GM12801 (cell line): ENCODE data around the gene PXYLP1.

ENCODE experiments used
- TF ChIP-seq, protein P1 (sequence below): IDR thresholded peaks from one replicate; pipeline ENCODE4 v1.5.1; 2011; ENCODE audit warnings: control low read depth; ENCODE audit not compliant: insufficient read length; ENCODE audit errors: extremely low read depth

The PXYLP1 gene

DNA sequence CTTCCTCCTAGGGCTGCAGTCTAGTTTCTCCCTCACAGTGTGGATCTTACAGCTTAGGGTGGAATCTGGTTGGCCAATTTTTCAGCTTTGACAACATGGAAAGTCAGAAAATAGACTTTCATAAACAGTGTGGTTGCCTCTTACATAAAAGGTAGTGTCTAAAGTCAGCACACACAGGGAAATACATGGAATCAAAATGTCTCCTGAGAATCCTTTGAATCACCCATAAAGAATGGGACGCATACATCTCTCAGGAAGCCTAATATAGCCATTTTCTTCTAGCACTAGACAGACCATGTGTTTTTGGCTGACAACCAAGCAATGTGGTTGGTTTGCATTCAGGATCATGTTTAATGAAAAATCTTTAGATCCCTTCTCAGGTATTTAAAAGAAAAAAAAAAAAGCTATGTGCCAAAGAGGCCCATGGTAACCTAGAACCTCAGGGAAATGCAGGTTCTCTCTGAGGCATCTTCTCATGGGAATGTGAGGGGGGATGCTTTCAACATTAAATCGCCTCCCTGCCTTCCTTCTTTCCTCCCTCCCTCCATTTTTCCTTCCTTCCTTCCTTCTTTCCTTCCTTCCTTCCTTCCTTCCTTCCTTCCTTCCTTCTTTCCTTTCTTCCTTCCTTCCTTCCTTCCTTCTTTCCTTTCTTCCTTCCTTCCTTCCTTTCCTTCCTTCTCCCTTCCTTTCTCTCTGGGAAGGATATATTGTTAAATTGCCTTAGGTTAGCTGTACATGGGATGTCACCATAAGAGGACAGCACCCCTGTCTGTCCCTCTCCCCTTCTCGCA is 102.4 kb downstream of the PXYLP1 start:
- TF ChIP-seq, protein P1, sequence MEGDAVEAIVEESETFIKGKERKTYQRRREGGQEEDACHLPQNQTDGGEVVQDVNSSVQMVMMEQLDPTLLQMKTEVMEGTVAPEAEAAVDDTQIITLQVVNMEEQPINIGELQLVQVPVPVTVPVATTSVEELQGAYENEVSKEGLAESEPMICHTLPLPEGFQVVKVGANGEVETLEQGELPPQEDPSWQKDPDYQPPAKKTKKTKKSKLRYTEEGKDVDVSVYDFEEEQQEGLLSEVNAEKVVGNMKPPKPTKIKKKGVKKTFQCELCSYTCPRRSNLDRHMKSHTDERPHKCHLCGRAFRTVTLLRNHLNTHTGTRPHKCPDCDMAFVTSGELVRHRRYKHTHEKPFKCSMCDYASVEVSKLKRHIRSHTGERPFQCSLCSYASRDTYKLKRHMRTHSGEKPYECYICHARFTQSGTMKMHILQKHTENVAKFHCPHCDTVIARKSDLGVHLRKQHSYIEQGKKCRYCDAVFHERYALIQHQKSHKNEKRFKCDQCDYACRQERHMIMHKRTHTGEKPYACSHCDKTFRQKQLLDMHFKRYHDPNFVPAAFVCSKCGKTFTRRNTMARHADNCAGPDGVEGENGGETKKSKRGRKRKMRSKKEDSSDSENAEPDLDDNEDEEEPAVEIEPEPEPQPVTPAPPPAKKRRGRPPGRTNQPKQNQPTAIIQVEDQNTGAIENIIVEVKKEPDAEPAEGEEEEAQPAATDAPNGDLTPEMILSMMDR, result no peak

DNA sequence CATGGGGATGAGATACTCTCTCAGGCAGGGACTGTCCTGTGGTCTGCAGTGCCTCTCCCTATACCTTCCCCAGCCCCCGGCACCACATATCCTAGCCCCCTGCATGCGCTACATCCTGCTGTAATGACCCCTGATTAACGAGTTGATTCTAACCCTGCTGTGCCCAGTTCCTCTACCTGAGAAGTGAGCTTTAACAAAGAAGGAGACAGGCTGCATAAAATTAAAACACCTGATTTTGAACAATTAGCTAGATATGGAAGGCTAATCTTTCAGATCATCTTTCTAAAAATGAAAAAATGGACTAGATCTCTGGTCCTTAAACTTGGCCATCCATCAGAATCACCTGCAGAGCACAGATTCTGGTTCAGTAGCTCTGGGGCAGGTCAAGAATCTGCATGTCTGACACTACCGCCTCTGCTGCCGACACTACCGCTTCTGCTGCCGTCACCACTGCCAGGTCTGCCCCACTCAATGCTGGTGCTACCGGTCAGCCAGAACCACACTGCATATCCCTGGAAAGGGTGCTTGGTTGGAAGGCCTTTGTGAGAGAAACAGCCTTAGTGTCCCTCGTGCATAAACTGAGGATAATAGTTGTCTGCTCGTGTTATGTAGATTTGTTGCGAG is 103.1 kb downstream of the PXYLP1 start:
- TF ChIP-seq, protein P1, result no peak

DNA sequence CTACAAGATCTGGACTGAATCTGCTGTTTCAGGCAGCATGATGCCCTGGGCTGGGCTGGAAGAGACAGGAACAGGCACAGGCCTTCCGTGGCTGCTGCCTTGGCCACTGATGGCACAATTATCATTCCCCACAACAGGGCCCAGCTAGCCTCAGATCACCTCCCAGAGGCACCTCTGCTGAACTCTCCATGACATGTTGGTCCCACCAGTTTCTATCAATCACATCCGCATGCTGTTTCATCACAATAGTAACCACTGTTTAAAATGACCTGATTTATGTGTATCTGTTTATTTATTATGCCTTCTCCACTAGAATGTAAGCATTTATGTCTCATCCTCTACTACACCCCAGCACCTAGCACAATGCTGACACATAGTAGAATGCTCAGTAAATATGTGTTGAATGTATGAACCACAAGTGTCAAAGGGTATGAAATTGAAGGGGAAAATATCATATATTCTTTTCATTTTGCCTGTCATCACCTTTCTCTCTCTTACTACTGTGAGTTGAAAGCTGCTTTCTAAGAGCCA is 104.0 kb downstream of the PXYLP1 start:
- TF ChIP-seq, protein P1, result no peak

DNA sequence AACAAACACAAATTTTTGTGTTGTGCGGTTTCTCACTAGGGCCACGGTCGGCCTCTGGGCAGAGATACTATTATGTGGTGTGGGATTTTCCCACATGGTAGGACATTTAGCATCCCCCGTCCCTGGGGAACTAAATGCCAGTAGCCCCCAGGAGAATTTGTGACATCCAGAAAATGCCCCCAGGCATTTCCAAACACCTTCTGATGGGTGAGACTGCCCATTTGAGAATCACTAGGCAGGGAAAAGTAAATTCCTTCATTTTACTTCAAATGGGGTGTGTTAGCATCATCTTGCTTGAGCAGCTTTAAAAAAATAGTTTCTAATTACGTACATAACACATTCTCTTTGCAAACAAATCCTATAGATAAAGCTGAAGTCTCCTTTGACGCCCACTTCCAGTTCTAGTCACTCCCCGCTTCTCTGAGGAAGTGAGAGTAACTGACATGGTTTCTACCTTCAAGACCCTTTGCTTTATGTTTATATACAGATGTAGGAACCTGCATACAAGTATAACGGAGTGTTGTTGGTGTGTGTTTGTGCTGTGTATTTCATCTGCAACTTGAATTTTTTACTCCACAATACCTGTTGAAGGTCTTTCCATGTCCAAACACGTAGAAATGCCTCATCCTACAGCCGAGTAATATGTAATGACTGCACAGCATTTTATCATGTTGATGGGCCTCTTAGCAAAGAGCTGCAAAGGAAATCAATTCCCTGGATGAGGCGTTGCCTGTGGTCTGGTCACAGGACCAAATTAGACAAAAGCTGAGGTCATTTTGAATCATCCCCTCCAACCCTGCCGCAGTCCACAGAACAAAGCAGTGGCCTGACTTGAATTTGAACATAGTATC is 105.3 kb downstream of the PXYLP1 start:
- TF ChIP-seq, protein P1, result no peak

DNA sequence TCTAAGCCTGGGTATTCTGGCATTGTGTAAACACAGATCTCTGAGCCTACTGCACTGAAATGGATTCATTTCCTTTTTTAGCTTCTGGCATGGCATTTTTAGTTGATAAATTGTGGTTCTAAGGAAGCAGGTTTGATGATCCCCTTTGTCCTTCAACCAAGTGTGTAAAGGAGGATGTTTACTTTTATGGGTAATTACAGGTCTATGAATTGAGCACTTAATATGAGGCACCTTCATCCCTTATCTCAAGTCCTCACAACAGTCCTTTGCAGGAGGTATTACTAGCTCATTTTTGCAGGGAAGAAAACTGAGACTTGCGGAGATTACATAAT is 105.9 kb downstream of the PXYLP1 start:
- TF ChIP-seq, protein P1, result no peak

DNA sequence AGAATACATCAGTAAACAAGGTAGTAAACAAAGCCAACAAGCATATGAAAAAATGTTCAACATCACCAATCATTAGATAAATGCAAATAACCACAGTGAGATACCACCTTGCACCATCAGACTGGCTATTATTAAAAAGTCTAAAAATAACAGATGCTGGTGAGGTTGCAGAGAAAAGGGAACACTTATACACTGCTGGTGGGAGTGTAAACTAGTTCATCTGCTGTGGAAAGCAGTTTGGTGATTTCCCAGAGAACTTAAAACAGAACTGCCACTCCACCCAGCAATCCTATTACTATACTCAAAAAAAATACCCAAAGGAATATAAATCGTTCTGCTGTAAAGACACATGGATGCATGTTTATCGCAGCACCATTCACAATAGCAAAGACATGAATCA is 106.4 kb downstream of the PXYLP1 start:
- TF ChIP-seq, protein P1, result no peak

DNA sequence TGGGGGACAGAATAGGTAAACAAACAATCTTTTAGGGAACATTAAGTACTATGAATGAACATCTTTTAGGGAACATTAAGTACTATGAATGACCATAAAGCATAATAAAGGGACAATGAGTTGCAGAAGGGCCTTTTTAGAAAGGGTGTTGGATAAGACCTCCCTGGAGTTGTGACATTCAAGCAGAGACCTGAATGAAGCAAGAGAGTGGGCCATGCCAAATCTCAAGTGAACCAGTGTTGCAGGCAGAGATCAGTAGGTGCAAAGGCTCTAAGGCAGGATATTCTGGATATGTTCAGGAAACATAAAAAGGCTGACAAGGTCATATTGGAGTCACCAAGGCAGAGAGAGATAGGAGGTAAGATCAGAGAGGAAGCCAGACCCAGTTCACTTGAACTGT is 107.3 kb downstream of the PXYLP1 start:
- TF ChIP-seq, protein P1, result no peak
